H1 (cell line): ENCODE results near the gene FRMPD4. TPM values are rescaled to one million over a fixed set of nuclear protein-coding genes. Genes with fewer than 3 reads are reported as not detected.

Experiments used
- CTCF ChIA-PET: fragments of 300-600 bp; sonication (Branson Sonifier 250); formaldehyde crosslinking; loops from one replicate; lab custom pipeline; 2021; ENCODE audit not compliant: partially characterized antibody; lab: Charles Lee
- POLR2A ChIA-PET: fragments of 300-600 bp; sonication (Branson Sonifier 250); formaldehyde crosslinking; loops from one replicate; lab custom pipeline; 2021; ENCODE audit warnings: inconsistent platforms; ENCODE audit not compliant: partially characterized antibody; lab: Charles Lee
- DNase-seq, 2 experiments: peaks; one replicate each; pipeline versions ENCODE4 v3.0.0 to v3.0.0-alpha.2; 2010 to 2022; ENCODE audit warnings: low spot score in 2 of 2, low read depth in 1 of 2, mixed read lengths in 1 of 2
- FAIRE-seq: peaks from 2 replicates; lab custom pipeline; 2011; peaks lifted over from hg19 to GRCh38; lab: Jason Lieb, UNC
- H2AFZ ChIP-seq: 2 replicates; pipeline ENCODE4 v1.8.1; 2012; ENCODE audit warnings: low read length, inconsistent platforms
- H2AK5ac ChIP-seq: 2 replicates; pipeline ENCODE4 v1.6.1; 2013; ENCODE audit warnings: low read depth, low read length
- H2BK120ac ChIP-seq: replicated peaks from 2 replicates; pipeline ENCODE3; 2013; ENCODE audit warnings: low read depth, low read length, inconsistent platforms
- H2BK12ac ChIP-seq: 2 replicates; pipeline ENCODE4 v1.6.1; 2013; ENCODE audit warnings: low read depth, low read length
- H2BK15ac ChIP-seq: 2 replicates; pipeline ENCODE4 v1.6.1; 2013; ENCODE audit warnings: low read length
- H2BK20ac ChIP-seq: 2 replicates; pipeline ENCODE4 v1.6.1; 2013; ENCODE audit warnings: low read length
- H2BK5ac ChIP-seq: 2 replicates; pipeline ENCODE4 v1.6.1; 2013; ENCODE audit warnings: low read depth, low read length
- H3K14ac ChIP-seq: 2 replicates; pipeline ENCODE4 v1.6.1; 2013; ENCODE audit warnings: inconsistent platforms; ENCODE audit not compliant: insufficient read length
- H3K18ac ChIP-seq: 2 replicates; pipeline ENCODE4 v1.6.1; 2013; ENCODE audit warnings: low read length; ENCODE audit errors: extremely low read depth
- H3K23ac ChIP-seq: 2 replicates; pipeline ENCODE4 v1.6.1; 2013; ENCODE audit warnings: inconsistent platforms; ENCODE audit not compliant: insufficient read length
- H3K23me2 ChIP-seq: 2 replicates; pipeline ENCODE4 v1.6.1; 2013; ENCODE audit warnings: low read depth, low read length
- H3K27ac ChIP-seq: 2 replicates; pipeline ENCODE4 v1.6.1; 2011; ENCODE audit warnings: low read depth, low read length, inconsistent platforms
- H3K27me3 ChIP-seq, 4 experiments: replicated peaks in 1 of 4; 1 replicate in 1 of 4; 2 replicates in 3 of 4; pipeline versions ENCODE4 v1.6.1 to v1.8.1; 2011 to 2013; ENCODE audit warnings: low read length in 3 of 4, mild to moderate bottlenecking in 3 of 4, inconsistent platforms in 2 of 4, mixed read lengths in 2 of 4, moderate library complexity in 1 of 4; ENCODE audit not compliant: control insufficient read depth in 3 of 4, insufficient read depth in 3 of 4; ENCODE audit errors: extremely low read depth in 1 of 4
- H3K36me3 ChIP-seq, 4 experiments: 2 replicates each; pipeline versions ENCODE4 v1.6.1 to v1.8.1; 2011 to 2013; ENCODE audit warnings: mild to moderate bottlenecking in 4 of 4, low read length in 3 of 4, moderate library complexity in 2 of 4, control low read depth in 1 of 4, inconsistent platforms in 1 of 4; ENCODE audit not compliant: insufficient read depth in 4 of 4, control insufficient read depth in 2 of 4
- H3K4ac ChIP-seq: replicated peaks from 2 replicates; pipeline ENCODE3; 2013; ENCODE audit warnings: low read length, low read depth, mixed read lengths, inconsistent platforms; ENCODE audit not compliant: insufficient read length
- H3K4me1 ChIP-seq, 4 experiments: replicated peaks in 1 of 4; 1 replicate in 1 of 4; 2 replicates in 3 of 4; pipeline versions ENCODE4 v1.6.1 to v1.8.1; 2011 to 2013; ENCODE audit warnings: low read length in 3 of 4, inconsistent platforms in 2 of 4, mixed read lengths in 1 of 4; ENCODE audit not compliant: insufficient read depth in 4 of 4, control insufficient read depth in 3 of 4
- H3K4me2 ChIP-seq, 2 experiments: 2 replicates each; pipeline versions ENCODE4 v1.6.1 to v1.8.1; 2011 to 2013; ENCODE audit warnings: low read depth in 2 of 2, low read length in 2 of 2, control low read depth in 1 of 2, inconsistent platforms in 1 of 2, mild to moderate bottlenecking in 1 of 2; ENCODE audit not compliant: insufficient read depth in 1 of 2
- H3K4me3 ChIP-seq, 4 experiments: fragments of 200-600, 300-600 bp in 1 of 4; sonication (generic), shearing (Covaris generic), sonication (Bioruptor Twin) in 1 of 4; 2 replicates each; pipeline versions ENCODE4 v1.5.1 to v1.8.1; 2011 to 2016; ENCODE audit warnings: low read length in 4 of 4, low read depth in 3 of 4, control low read depth in 2 of 4, inconsistent platforms in 2 of 4, mild to moderate bottlenecking in 2 of 4, mixed read lengths in 1 of 4, moderate library complexity in 1 of 4; ENCODE audit not compliant: insufficient read depth in 2 of 4; ENCODE audit errors: extremely low read depth in 1 of 4
- H3K56ac ChIP-seq: replicated peaks from 2 replicates; pipeline ENCODE3; 2013; ENCODE audit warnings: low read depth, mild to moderate bottlenecking, mixed read lengths, low read length, inconsistent platforms; ENCODE audit not compliant: insufficient read length
- H3K79me1 ChIP-seq: 2 replicates; pipeline ENCODE4 v1.6.1; 2013; ENCODE audit warnings: low read depth, low read length, control low read depth
- H3K79me2 ChIP-seq, 2 experiments: 2 replicates each; pipeline versions ENCODE4 v1.6.1 to v1.8.1; 2012 to 2013; ENCODE audit warnings: low read length in 2 of 2, mild to moderate bottlenecking in 2 of 2, inconsistent platforms in 1 of 2; ENCODE audit not compliant: insufficient read depth in 2 of 2, control insufficient read depth in 1 of 2
- H3K9ac ChIP-seq, 4 experiments: replicated peaks in 1 of 4; 1 replicate in 1 of 4; 2 replicates in 3 of 4; pipeline versions ENCODE4 v1.6.1 to v1.8.1; 2011 to 2013; ENCODE audit warnings: low read depth in 3 of 4, low read length in 3 of 4, control low read depth in 2 of 4, mild to moderate bottlenecking in 2 of 4, moderate library complexity in 2 of 4, inconsistent platforms in 1 of 4; ENCODE audit errors: extremely low read depth in 1 of 4
- H3K9me3 ChIP-seq, 2 experiments: 2 replicates each; pipeline versions ENCODE4 v1.6.1 to v1.8.1; 2012 to 2013; ENCODE audit warnings: mild to moderate bottlenecking in 2 of 2, moderate library complexity in 2 of 2, control low read depth in 1 of 2, inconsistent platforms in 1 of 2, low read depth in 1 of 2, low read length in 1 of 2, mixed read lengths in 1 of 2; ENCODE audit not compliant: insufficient read depth in 2 of 2
- H4K20me1 ChIP-seq, 2 experiments: replicated peaks in 1 of 2; 2 replicates each; pipeline versions ENCODE3 to v1.8.1; 2011 to 2013; ENCODE audit warnings: inconsistent platforms in 2 of 2, low read length in 2 of 2, mild to moderate bottlenecking in 1 of 2; ENCODE audit not compliant: insufficient read depth in 2 of 2, control insufficient read depth in 1 of 2
- H4K5ac ChIP-seq: 2 replicates; pipeline ENCODE4 v1.6.1; 2013; ENCODE audit warnings: low read length, low read depth, mixed read lengths, inconsistent platforms; ENCODE audit not compliant: insufficient read length
- H4K8ac ChIP-seq: 2 replicates; pipeline ENCODE4 v1.8.0; 2013; ENCODE audit warnings: mild to moderate bottlenecking, moderate library complexity, low read length, inconsistent platforms; ENCODE audit not compliant: insufficient read depth; ENCODE audit errors: extremely low read depth
- H4K91ac ChIP-seq: replicated peaks from 2 replicates; pipeline ENCODE3; 2013; ENCODE audit warnings: low read length, mixed read lengths, inconsistent platforms; ENCODE audit not compliant: insufficient read length
- CHD2 ChIP-seq: IDR thresholded peaks from 2 replicates; pipeline ENCODE4 v1.6.1; 2012; ENCODE audit warnings: low read length, improper control_type of control experiment
- WGBS, 2 experiments: shearing (Covaris generic) in 1 of 2; methylation state at CpG; one replicate each; pipeline versions ENCODE4 v1.1.6 to v1.1.7; 2013 to 2015; ENCODE audit warnings: low lambda C conversion rate in 2 of 2, mixed read lengths in 2 of 2, inconsistent platforms in 1 of 2, low coverage in 1 of 2, missing lambda C conversion rate in 1 of 2; ENCODE audit not compliant: insufficient replicate concordance in 2 of 2, insufficient coverage in 1 of 2, insufficient read length in 1 of 2; ENCODE audit errors: extremely low coverage in 1 of 2, missing lambda C conversion rate in 1 of 2; 5-methylcytosine and 5-hydroxymethylcytosine counted together
- polyA plus RNA-seq, 7 experiments: library from polyadenylated mRNA; depleted of rRNA in 3 of 7; stranded (reverse) in 5 of 7; unstranded in 2 of 7; fragments of >200 nt in 5 of 7; fragments of 200-250 nt in 2 of 7; gene quantifications; 1 replicate in 5 of 7; 2 replicates in 1 of 7; 4 replicates in 1 of 7; pipeline versions ENCODE4 v1.2.1 to v1.2.3, GENCODE V29; 2011 to 2013; ENCODE audit warnings: missing spikeins in 2 of 7, mixed read lengths in 2 of 7
- total RNA-seq: library from RNA; stranded (reverse); fragmentation: NEBNext Ultra II Directional; extraction: Animal tissue kit (Norgen Biotek cat#: 25700); gene quantifications from 2 replicates; pipeline ENCODE4 v1.2.1, GENCODE V29; 2021

The FRMPD4 gene
- total and polyA plus RNA-seq, 2 of the 8 experiments (the other 6 are each of a cell fraction or from before 2014, with no cell fraction given): 0.02 to 0.37 TPM

DNA sequence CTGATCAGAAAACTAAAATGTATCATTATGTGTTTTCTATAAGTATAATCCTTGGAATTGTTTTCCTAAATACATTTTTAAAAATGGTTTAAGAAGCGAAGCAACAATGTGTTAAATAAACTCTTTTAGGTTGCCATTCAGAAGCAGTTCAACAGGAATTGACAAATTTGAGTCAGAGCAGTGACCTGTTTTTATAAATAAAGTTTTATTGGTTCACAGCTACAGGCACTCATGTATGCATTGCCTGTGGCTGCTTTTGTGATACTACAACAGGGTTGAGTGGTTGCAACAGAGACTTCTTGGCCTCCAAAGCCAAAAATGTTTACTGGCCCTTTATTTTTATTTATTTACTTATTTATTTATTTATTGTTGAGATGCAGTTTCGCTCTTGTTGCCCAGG, 99.5 kb downstream of the FRMPD4 start:
- Histone ChIP-seq H3K9me3 (no peaks in the 10 kb centered on the region), H2AK5ac (no peak overlapping the region), H3K18ac (no peak overlapping the region), H3K56ac (no peak overlapping the region), H3K36me3 (no peaks in the 10 kb centered on the region), H4K8ac (no peak overlapping the region), H3K79me2 (no peaks in the 10 kb centered on the region), H2BK15ac (no peak overlapping the region), H3K4me1 (no peaks in the 10 kb centered on the region), H3K4me3 (no peak overlapping the region), H2BK120ac (no peak overlapping the region), H3K4ac (no peak overlapping the region), H4K20me1 (no peaks in the 10 kb centered on the region), H4K5ac (no peak overlapping the region), H3K4me2 (no peak overlapping the region), H3K23ac (no peak overlapping the region), H4K91ac (no peak overlapping the region), H2AFZ (no peak overlapping the region), H3K27ac (no peak overlapping the region), H3K79me1 (no peaks in the 10 kb centered on the region), H2BK12ac (no peak overlapping the region), H2BK5ac (no peak overlapping the region), H3K14ac (no peak overlapping the region), H3K9ac (no peak overlapping the region), H2BK20ac (no peak overlapping the region), H3K23me2 (no peaks in the 10 kb centered on the region), H3K27me3 (no peaks in the 10 kb centered on the region)
- FAIRE-seq (no peak), DNase-seq (no peak)
- POLR2A ChIA-PET: no interaction called here
- CTCF ChIA-PET: no interaction called here
- WGBS, 2 experiments: 89% methylated on average over 1 of the region's 2 CpGs; no CpG with 5 or more reads in 1 of the 2 experiments
- no peak for TF ChIP-seq CHD2
